HepG2 (cell line): ENCODE data around the gene ADCY9. TPM values are rescaled to one million over a fixed set of nuclear protein-coding genes. Genes with fewer than 3 reads are reported as not detected.

ENCODE experiments used
- DR1 ChIP-seq: sonication (generic); formaldehyde crosslinking; IDR thresholded peaks from 2 replicates; pipeline ENCODE4 v1.8.0; 2021; ENCODE audit warnings: mild to moderate bottlenecking, missing genetic modification reagents, inconsistent platforms
- HMG20A ChIP-seq: IDR thresholded peaks from 2 replicates; pipeline ENCODE4 v1.6.1; 2016; ENCODE audit warnings: borderline replicate concordance
- HNRNPLL ChIP-seq: fragments of 200-400 bp; formaldehyde crosslinking; IDR thresholded peaks from 2 replicates; pipeline ENCODE4 v1.6.1; 2017; ENCODE audit warnings: mild to moderate bottlenecking, low read depth, low read length; ENCODE audit not compliant: poor library complexity, severe bottlenecking
- KDM1A ChIP-seq: IDR thresholded peaks from 2 replicates; pipeline ENCODE4 v1.6.1; 2016; ENCODE audit warnings: missing compliant biosample characterization
- KDM3A ChIP-seq: IDR thresholded peaks from 2 replicates; pipeline ENCODE4 v1.6.1; 2018; ENCODE audit warnings: low read depth, missing compliant biosample characterization
- KDM5B ChIP-seq: sonication (generic); formaldehyde crosslinking; IDR thresholded peaks from 2 replicates; pipeline ENCODE4 v1.4.0; 2020; ENCODE audit warnings: missing genetic modification reagents, mild to moderate bottlenecking, borderline replicate concordance
- MBD4 ChIP-seq: IDR thresholded peaks from 2 replicates; pipeline ENCODE4 v1.6.1; 2012; ENCODE audit warnings: low read length, inconsistent platforms, borderline replicate concordance
- NR2C2 ChIP-seq: sonication (generic); formaldehyde crosslinking; IDR thresholded peaks from 2 replicates; pipeline ENCODE4 v1.4.0; 2020; ENCODE audit warnings: missing genetic modification reagents, mild to moderate bottlenecking, moderate library complexity, borderline replicate concordance
- RFXAP ChIP-seq: sonication (generic); formaldehyde crosslinking; IDR thresholded peaks from 2 replicates; pipeline ENCODE4 v1.4.0; 2020; ENCODE audit warnings: missing genetic modification reagents, borderline replicate concordance
- SNRNP70 ChIP-seq: fragments of 200-400 bp; formaldehyde crosslinking; IDR thresholded peaks from 2 replicates; pipeline ENCODE4 v1.6.1; 2017; ENCODE audit warnings: mild to moderate bottlenecking, low read depth, low read length, moderate library complexity
- ZNF350 ChIP-seq: sonication (generic); formaldehyde crosslinking; IDR thresholded peaks from 2 replicates; pipeline ENCODE4 v1.4.0; 2020; ENCODE audit warnings: mild to moderate bottlenecking, low read depth, missing genetic modification reagents, borderline replicate concordance
- ZNF468 ChIP-seq: sonication (generic); formaldehyde crosslinking; IDR thresholded peaks from 2 replicates; pipeline ENCODE4 v1.8.0; 2022; ENCODE audit warnings: mild to moderate bottlenecking, moderate library complexity, missing genetic modification reagents
- ZNF530 ChIP-seq: sonication (generic); formaldehyde crosslinking; IDR thresholded peaks from 2 replicates; pipeline ENCODE4 v1.5.0; 2020; ENCODE audit warnings: low read depth, mild to moderate bottlenecking, missing genetic modification reagents
- ZNF644 ChIP-seq: IDR thresholded peaks from 2 replicates; pipeline ENCODE4 v1.6.1; 2016; ENCODE audit warnings: low read depth
- ZNF713 ChIP-seq: sonication (generic); formaldehyde crosslinking; IDR thresholded peaks from 2 replicates; pipeline ENCODE4 v1.4.0; 2020; ENCODE audit warnings: mild to moderate bottlenecking, missing genetic modification reagents
- ZNF782 ChIP-seq: sonication (generic); formaldehyde crosslinking; IDR thresholded peaks from 2 replicates; pipeline ENCODE4 v1.4.0; 2020; ENCODE audit warnings: missing genetic modification reagents, mild to moderate bottlenecking, borderline replicate concordance
- polyA plus RNA-seq, 8 experiments: library from polyadenylated mRNA; depleted of rRNA in 3 of 8; stranded (reverse) in 7 of 8; unstranded in 1 of 8; fragments of >200 nt; fragmentation: Illumina TruSeq in 4 of 8; extraction: Trizol in 4 of 8; gene quantifications; 2 replicates each; pipeline versions ENCODE4 v1.2.1 to v1.2.3, GENCODE V29; 2011 to 2016; ENCODE audit warnings: low read depth in 4 of 8, missing spikeins in 1 of 8, mixed read lengths in 1 of 8; ENCODE audit not compliant: insufficient read depth in 1 of 8
- total RNA-seq, 5 experiments: library from RNA; depleted of rRNA; stranded (reverse); fragments of >200 nt; fragmentation: Illumina TruSeq; extraction: Trizol; gene quantifications; 2 replicates each; pipeline ENCODE4 v1.2.3, GENCODE V29; 2016; ENCODE audit warnings: low read depth in 1 of 5
- TF ChIP-seq, protein P1 (sequence below): sonication (generic); formaldehyde crosslinking; IDR thresholded peaks from 2 replicates; pipeline ENCODE4 v1.4.0; 2020; ENCODE audit warnings: missing genetic modification reagents
- TF ChIP-seq, protein P2 (sequence below): sonication (generic); formaldehyde crosslinking; IDR thresholded peaks from 2 replicates; pipeline ENCODE4 v1.4.0; 2020; ENCODE audit warnings: mild to moderate bottlenecking, missing genetic modification reagents, borderline replicate concordance
- TF ChIP-seq, protein P3 (sequence below): sonication (generic); formaldehyde crosslinking; IDR thresholded peaks from 2 replicates; pipeline ENCODE4 v1.8.1; 2023; ENCODE audit warnings: missing genetic modification reagents, mild to moderate bottlenecking, borderline replicate concordance
- TF ChIP-seq, protein P4 (sequence below): sonication (generic); formaldehyde crosslinking; IDR thresholded peaks from 2 replicates; pipeline ENCODE4 v1.4.0; 2020; ENCODE audit warnings: missing genetic modification reagents

Gene ADCY9
- total and polyA plus RNA-seq, 2 of the 13 experiments (the other 11 are each of a cell fraction or from before 2014, with no cell fraction given): 11.2 to 13.9 TPM

DNA sequence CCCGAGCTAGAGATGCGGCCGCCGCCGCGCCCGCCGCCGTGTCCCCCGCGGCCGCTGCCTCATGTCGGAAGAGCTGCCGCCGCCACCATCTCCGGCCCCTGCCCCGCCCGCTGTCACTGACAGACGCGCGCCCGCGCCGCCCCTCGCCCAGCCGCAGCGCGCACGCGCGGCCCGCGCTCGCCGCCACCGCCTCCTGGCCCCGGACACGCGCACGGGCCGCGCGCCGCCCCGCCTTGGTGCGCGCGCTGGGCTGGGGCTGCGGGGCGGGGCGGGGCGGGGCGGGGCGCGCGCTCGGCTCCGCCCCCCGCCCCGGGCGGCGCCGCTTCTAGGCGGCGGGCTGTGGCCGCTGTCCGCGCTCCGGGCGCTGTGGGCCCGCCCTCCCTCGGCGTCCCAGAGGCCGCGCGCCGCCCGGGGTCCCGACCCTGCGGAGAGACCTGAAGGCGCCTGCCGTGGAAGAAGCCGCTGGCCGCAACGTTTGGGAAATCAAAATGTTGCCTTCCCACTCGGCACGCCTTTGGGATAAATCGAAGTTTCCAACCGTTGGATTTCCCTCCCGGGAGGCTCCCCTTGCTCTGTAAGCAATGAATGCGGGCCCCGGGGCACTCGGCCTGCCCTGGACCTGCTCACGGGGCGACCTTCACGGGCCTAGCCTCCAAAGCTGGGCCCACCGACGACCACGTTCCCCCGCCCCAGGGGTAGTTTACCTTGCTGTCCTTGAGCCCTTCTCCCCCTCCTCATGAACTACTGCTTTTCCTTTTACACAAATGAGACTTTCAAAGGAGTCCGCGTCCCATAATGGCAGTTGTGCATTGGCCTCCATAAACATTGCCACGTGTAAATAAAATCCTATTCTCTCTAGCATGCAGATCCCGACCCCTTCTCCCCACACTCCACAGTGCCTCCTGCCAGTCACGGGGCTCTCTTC, at the start of gene ADCY9 (continued):
- 0 out of 2 replicates have a peak, but pooled peaks have one; percentile 34 for TF ChIP-seq KDM3A (CRISPR knock-in tag)
- TF ChIP-seq MBD4: no peak
- TF ChIP-seq KDM5B (CRISPR knock-in tag): peak; percentile 60; the same call in 1 of the 2 replicates
- TF ChIP-seq, protein P1, sequence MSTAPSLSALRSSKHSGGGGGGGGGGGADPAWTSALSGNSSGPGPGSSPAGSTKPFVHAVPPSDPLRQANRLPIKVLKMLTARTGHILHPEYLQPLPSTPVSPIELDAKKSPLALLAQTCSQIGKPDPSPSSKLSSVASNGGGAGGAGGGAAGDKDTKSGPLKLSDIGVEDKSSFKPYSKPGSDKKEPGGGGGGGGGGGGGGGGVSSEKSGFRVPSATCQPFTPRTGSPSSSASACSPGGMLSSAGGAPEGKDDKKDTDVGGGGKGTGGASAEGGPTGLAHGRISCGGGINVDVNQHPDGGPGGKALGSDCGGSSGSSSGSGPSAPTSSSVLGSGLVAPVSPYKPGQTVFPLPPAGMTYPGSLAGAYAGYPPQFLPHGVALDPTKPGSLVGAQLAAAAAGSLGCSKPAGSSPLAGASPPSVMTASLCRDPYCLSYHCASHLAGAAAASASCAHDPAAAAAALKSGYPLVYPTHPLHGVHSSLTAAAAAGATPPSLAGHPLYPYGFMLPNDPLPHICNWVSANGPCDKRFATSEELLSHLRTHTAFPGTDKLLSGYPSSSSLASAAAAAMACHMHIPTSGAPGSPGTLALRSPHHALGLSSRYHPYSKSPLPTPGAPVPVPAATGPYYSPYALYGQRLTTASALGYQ (CRISPR knock-in tag): no peak
- 0 out of 2 replicates have a peak, but pooled peaks have one; percentile 46 for TF ChIP-seq ZNF782 (CRISPR knock-in tag)
- TF ChIP-seq, protein P2, sequence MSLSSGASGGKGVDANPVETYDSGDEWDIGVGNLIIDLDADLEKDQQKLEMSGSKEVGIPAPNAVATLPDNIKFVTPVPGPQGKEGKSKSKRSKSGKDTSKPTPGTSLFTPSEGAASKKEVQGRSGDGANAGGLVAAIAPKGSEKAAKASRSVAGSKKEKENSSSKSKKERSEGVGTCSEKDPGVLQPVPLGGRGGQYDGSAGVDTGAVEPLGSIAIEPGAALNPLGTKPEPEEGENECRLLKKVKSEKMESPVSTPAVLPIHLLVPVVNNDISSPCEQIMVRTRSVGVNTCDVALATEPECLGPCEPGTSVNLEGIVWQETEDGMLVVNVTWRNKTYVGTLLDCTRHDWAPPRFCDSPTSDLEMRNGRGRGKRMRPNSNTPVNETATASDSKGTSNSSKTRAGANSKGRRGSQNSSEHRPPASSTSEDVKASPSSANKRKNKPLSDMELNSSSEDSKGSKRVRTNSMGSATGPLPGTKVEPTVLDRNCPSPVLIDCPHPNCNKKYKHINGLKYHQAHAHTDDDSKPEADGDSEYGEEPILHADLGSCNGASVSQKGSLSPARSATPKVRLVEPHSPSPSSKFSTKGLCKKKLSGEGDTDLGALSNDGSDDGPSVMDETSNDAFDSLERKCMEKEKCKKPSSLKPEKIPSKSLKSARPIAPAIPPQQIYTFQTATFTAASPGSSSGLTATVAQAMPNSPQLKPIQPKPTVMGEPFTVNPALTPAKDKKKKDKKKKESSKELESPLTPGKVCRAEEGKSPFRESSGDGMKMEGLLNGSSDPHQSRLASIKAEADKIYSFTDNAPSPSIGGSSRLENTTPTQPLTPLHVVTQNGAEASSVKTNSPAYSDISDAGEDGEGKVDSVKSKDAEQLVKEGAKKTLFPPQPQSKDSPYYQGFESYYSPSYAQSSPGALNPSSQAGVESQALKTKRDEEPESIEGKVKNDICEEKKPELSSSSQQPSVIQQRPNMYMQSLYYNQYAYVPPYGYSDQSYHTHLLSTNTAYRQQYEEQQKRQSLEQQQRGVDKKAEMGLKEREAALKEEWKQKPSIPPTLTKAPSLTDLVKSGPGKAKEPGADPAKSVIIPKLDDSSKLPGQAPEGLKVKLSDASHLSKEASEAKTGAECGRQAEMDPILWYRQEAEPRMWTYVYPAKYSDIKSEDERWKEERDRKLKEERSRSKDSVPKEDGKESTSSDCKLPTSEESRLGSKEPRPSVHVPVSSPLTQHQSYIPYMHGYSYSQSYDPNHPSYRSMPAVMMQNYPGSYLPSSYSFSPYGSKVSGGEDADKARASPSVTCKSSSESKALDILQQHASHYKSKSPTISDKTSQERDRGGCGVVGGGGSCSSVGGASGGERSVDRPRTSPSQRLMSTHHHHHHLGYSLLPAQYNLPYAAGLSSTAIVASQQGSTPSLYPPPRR (CRISPR knock-in tag): no peak
- TF ChIP-seq ZNF644 (CRISPR knock-in tag): no peak
- TF ChIP-seq ZNF350 (CRISPR knock-in tag): peak; percentile 44; the same call in 1 of the 2 replicates
- no peak for TF ChIP-seq SNRNP70
- no peak for TF ChIP-seq DR1 (CRISPR knock-in tag)
- peak; percentile 59 for TF ChIP-seq HNRNPLL
- TF ChIP-seq, protein P3, sequence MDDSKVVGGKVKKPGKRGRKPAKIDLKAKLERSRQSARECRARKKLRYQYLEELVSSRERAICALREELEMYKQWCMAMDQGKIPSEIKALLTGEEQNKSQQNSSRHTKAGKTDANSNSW: no peak
- TF ChIP-seq, protein P4, sequence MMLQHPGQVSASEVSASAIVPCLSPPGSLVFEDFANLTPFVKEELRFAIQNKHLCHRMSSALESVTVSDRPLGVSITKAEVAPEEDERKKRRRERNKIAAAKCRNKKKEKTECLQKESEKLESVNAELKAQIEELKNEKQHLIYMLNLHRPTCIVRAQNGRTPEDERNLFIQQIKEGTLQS (CRISPR knock-in tag): no peak
- TF ChIP-seq RFXAP (CRISPR knock-in tag): 0 out of 2 replicates have a peak, but pooled peaks have one; percentile 27
- TF ChIP-seq KDM1A: no peak
- TF ChIP-seq ZNF468 (CRISPR knock-in tag): no peak
- no peak for TF ChIP-seq ZNF713 (CRISPR knock-in tag)
- no peak; the same call in 1 of the 2 replicates for TF ChIP-seq NR2C2 (CRISPR knock-in tag)
- TF ChIP-seq HMG20A (CRISPR knock-in tag): no peak
- no peak for TF ChIP-seq ZNF530 (CRISPR knock-in tag)
